NCI-H510A treated with DMSO at 0.1 percent for 48 hours (cell line): ENCODE data around the gene SHQ1.
"Not testable (repeated sequence)": the region's sequence is repeated elsewhere in the genome, so short reads cannot be mapped to it uniquely, and the experiment has no call there.

Source experiments
- DNase-seq: peaks from one replicate; lab custom pipeline; 2025; lab: John Stamatoyannopoulos, UW

Gene SHQ1

DNA sequence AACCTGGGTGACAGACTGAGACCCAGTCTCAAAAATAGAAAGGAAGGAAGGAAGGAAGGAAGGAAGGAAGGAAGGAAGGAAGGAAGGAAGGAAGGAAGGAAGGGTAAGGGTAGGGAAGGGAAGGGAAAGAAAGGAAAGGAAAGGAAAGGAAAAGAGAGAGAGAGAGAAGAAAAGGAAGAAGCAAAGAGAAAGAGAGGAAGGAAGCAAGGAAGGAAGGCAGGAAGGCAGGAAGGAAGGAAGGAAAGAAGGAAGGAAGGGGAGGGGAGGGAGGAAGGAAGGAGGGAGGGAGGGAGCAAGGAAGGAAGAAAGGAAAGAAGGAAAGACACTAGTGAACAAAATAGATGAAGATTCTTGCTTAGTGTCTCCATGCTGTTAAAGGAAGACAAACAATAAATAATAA, 129.1 kb downstream of the SHQ1 start:
- no peak for DNase-seq

DNA sequence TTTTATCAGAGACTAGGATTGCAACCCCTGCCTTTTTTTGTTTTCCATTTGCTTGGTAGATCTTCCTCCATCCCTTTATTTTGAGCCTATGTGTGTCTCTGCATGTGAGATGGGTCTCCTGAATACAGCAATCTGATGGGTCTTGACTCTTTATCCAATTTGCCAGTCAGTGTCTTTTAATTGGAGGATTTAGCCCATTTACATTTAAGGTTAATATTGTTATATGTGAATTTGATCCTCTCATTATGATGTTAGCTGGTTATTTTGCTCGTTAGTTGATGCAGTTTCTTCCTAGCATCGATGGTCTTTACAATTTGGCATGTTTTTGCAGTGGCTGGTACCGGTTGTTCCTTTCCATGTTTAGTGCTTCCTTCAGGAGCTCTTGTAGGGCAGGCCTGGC, 134.1 kb downstream of the SHQ1 start:
- DNase-seq = not testable (repeated sequence)

DNA sequence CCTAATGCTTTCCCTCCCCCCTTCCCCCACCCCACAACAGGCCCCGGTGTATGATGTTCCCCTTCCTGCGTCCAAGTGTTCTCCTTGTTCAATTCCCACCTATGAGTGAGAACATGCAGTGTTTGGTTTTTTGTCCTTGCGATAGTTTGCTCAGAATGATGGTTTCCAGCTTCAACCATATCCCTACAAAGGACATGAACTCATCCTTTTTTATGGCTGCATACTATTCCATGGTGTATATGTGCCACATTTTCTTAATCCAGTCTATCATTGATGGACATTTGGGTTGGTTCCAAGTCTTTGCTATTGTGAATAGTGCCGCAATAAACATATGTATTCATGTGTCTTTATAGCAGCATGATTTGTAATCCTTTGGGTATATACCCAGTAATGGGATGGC, 137.8 kb downstream of the SHQ1 start:
- DNase-seq = not testable (repeated sequence)

DNA sequence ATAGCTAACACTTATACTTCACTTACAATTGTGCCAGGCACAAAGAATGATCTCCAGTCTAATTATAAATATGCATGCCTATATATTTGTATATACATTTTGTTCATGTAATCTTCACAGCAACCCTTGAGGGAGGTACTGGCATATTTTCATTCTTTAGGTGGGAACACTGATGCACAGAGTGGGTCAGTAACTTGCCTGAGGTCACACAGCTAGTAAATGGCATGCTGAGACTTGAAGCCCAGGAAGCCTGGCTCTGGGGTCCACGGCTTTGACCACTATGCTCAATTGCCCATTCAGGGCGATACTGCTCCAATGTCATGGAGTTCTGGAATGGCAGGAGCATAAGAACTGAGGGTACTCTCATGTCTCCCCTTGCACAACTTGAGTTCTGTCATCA, 139.8 kb downstream of the SHQ1 start:
- no peak for DNase-seq

DNA sequence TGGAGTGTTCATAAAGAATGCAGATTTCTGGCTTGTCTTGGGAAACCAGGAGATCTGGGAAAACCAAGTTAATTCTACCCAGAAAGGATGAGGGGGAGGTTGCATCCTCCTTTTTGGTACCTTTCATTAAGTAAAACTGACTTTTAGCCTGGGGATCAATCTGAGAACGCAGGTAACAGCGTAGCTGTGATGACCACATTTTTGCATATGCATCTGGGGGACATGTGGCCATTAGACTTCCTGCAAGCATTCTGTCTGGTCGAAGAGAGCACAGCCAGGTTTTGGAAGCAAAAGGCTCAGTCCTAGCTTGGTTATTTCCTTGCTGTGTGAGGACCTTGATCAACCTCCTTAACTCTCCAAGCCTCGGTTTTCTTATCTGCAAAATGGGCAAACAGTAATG, 145.2 kb downstream of the SHQ1 start:
- DNase-seq = no peak

DNA sequence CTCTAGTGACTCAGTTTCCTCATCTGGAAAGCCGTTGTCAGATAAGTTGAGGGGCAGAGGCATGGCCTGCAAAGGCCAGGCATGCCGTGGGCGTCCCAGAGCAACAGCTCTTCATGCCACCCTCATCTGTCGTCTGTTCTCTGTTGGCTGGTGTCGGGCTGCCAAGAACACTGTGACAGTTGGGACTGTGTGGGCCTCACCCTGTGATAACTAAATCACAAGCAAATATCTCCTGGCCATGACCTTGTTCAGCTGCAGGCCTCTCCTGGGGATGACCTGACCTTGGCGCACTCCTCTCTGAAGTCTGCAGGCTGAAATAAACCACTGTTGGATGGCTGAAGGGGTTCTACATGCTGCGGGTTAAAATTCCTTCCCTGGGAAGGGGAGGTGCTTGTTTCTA, 145.9 kb downstream of the SHQ1 start:
- DNase-seq = no peak

DNA sequence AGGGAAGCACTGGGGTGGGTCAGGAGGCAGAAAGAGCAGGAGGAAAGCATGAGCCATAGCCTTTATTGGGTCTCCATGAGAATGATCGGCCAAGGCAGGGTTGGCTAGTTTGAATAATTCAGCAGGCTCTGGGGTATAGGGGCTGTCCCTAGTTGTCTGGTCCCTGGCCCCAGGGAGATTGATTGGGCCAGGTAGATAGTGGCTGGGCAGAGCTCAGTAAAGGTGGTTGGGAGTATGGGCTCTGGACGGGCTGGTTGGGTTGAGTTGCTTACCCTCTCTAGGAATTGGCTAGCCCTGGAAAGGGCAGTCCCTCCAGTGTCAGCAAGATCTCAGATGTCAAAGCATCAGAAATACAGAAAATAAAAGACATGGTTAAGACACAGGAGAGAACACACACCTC, 148.1 kb downstream of the SHQ1 start:
- DNase-seq = no peak

DNA sequence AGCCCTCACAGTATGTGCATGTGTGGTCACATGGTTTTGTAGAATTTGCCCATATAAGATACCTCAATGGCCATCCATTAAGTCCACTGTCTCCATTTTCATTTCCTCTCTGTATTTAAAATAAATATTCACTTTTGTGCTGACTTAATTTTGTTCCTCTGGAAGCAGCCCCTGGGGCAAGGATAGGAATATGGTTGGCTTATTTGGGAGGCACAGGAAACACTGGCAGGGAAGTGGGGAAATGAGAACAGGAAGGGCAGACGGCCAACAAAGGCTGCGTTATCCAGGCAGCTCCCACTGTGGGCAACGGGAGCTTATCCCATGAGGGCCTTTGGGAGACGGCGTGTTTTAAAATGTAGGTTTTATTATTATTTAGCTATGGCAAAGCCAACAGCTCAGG, 148.6 kb downstream of the SHQ1 start:
- DNase-seq = no peak
